HL-60 (cell line): Measurements from ENCODE around the gene BNIP1.

Experiments
- CTCF ChIP-seq: IDR thresholded peaks from one replicate; pipeline ENCODE4 v1.5.1; 2011; ENCODE audit warnings: low read length, control low read depth, inconsistent platforms; ENCODE audit not compliant: insufficient read depth
- GABPA ChIP-seq: IDR thresholded peaks from 2 replicates; pipeline ENCODE4 v1.6.1; 2012; ENCODE audit warnings: low read depth
- POLR2AphosphoS5 ChIP-seq: IDR thresholded peaks from 2 replicates; pipeline ENCODE4 v1.6.1; 2012; ENCODE audit warnings: low read depth
- REST ChIP-seq: IDR thresholded peaks from 2 replicates; pipeline ENCODE4 v1.6.1; 2012; ENCODE audit warnings: low read depth; ENCODE audit not compliant: insufficient replicate concordance
- SPI1 ChIP-seq: IDR thresholded peaks from 2 replicates; pipeline ENCODE4 v1.6.1; 2012; ENCODE audit warnings: low read depth, mild to moderate bottlenecking, borderline replicate concordance

GRCh38 chr5:173213236-173213933, 69.1 kb downstream of the BNIP1 start:
- TF ChIP-seq CTCF (no peak), GABPA (no peak), POLR2AphosphoS5 (no peak), REST (no peak), SPI1 (no peak)
